ENCODE results near the gene RNH1. TPM values are rescaled to one million over a fixed set of nuclear protein-coding genes. Genes with fewer than 3 reads are reported as not detected.

Gene RNH1
- total and polyA plus RNA-seq, 2 experiments from 2014 or later, result 105 to 199 TPM

DNA sequence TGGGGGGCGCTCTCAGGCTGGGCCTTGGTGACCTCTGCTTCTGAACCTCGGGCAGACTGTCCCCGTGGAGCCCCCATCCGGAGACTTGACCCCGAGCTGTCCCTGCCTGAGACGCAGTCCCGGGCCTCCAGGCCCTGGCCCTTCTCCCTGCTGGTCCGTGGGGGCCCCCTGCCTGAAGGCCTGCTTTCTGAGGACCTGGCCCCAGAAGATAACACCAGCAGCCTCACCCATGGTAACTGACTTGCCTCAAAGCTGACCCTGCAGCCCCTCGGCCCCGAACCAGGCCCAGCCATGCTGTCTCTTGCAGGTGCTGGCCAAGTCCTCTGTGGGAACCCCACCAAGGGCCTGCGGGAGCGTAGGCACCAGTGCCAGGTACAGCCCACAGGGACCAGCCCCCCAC, 44.6 kb upstream of the RNH1 start:
- no peaks in the 10 kb centered on the region for H3K9me2 ChIP-seq (replicated peaks; ENCODE audit: insufficient read depth)
- no peaks in the 10 kb centered on the region for H3K79me2 ChIP-seq
- H3K4me3 ChIP-seq, result no peak overlapping the region
- H4K20me1 ChIP-seq (ENCODE audit: insufficient read depth, poor library complexity, severe bottlenecking), result no peaks in the 10 kb centered on the region
- no peak overlapping the region for H3K4me2 ChIP-seq
- no peaks in the 10 kb centered on the region for H3K9me3 ChIP-seq (ENCODE audit: low read depth)
- peaks cover 19% of the 10 kb centered on the region for H3K27me3 ChIP-seq
- peaks cover 15% of the 10 kb centered on the region for H3K4me1 ChIP-seq (ENCODE audit: insufficient read depth)
- H2AFZ ChIP-seq, result no peak overlapping the region
- DNase-seq (ENCODE audit: low spot score), result no peak
- 86% methylated on average over 12 of the region's 12 CpGs for WGBS (ENCODE audit: low lambda C conversion rate, missing lambda C conversion rate)
- no peaks in the 10 kb centered on the region for H3K36me3 ChIP-seq (replicated peaks; ENCODE audit: insufficient read depth, low read depth)
- TF ChIP-seq, protein P1, sequence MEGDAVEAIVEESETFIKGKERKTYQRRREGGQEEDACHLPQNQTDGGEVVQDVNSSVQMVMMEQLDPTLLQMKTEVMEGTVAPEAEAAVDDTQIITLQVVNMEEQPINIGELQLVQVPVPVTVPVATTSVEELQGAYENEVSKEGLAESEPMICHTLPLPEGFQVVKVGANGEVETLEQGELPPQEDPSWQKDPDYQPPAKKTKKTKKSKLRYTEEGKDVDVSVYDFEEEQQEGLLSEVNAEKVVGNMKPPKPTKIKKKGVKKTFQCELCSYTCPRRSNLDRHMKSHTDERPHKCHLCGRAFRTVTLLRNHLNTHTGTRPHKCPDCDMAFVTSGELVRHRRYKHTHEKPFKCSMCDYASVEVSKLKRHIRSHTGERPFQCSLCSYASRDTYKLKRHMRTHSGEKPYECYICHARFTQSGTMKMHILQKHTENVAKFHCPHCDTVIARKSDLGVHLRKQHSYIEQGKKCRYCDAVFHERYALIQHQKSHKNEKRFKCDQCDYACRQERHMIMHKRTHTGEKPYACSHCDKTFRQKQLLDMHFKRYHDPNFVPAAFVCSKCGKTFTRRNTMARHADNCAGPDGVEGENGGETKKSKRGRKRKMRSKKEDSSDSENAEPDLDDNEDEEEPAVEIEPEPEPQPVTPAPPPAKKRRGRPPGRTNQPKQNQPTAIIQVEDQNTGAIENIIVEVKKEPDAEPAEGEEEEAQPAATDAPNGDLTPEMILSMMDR (IDR thresholded peaks at IDR 0.05; ENCODE audit: poor library complexity), result no peak
- TF ChIP-seq EZH2 (IDR thresholded peaks at IDR 0.05; ENCODE audit: borderline replicate concordance), result no peak
- TF ChIP-seq EZH2phosphoT487 (IDR thresholded peaks at IDR 0.05; ENCODE audit: low read depth, severe bottlenecking, unreplicated experiment), result no peak
- H3K27ac ChIP-seq, result no peak overlapping the region

- Histone ChIP-seq H3K9me3 (ENCODE audit: low read depth) (no peaks in the 10 kb centered on the region), H4K20me1 (ENCODE audit: insufficient read depth, poor library complexity, severe bottlenecking) (no peaks in the 10 kb centered on the region), H3K36me3 (replicated peaks; ENCODE audit: insufficient read depth, low read depth) (no peaks in the 10 kb centered on the region), H3K9me2 (replicated peaks; ENCODE audit: insufficient read depth) (no peaks in the 10 kb centered on the region), H2AFZ (no peak overlapping the region), H3K4me2 (no peak overlapping the region), H3K79me2 (no peaks in the 10 kb centered on the region), H3K4me3 (no peak overlapping the region), H3K4me1 (ENCODE audit: insufficient read depth) (peaks cover 15% of the 10 kb centered on the region), H3K27me3 (peaks cover 14% of the 10 kb centered on the region), H3K27ac (no peak overlapping the region)
- TF ChIP-seq EZH2 (IDR thresholded peaks at IDR 0.05; ENCODE audit: borderline replicate concordance) (no peak), EZH2phosphoT487 (IDR thresholded peaks at IDR 0.05; ENCODE audit: low read depth, severe bottlenecking, unreplicated experiment) (no peak)
- 92% methylated on average over 4 of the region's 16 CpGs for WGBS (ENCODE audit: low lambda C conversion rate, missing lambda C conversion rate)
- no peak for DNase-seq (ENCODE audit: low spot score)
These were observed 44.1 kb upstream of the RNH1 start for GRCh38 chr11:551131-551530.

DNA sequence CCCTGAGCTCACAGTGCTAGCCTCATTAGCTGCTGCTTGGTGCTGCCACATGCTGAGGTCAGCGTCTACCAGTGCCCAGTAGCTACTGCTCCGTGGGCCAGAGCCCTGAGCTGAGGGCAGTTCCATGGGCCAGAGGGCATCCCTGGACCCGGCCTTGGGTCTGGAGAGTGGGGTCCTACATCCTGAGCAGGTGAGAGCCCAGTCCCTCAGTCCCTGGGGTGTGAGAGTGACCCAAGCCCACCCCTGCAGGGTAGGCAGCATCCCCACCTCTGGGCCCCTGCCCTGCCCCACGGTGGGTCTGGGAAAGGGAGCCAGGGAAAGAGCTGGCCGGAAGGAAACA, 43.7 kb upstream of the RNH1 start:
- Histone ChIP-seq H3K9me3 (ENCODE audit: low read depth) (no peaks in the 10 kb centered on the region), H2AFZ (no peak overlapping the region)
- 89% methylated on average over 3 of the region's 5 CpGs for WGBS (ENCODE audit: low lambda C conversion rate, missing lambda C conversion rate)

GRCh38 chr11:550021-550745, 43.1 kb upstream of the RNH1 start:
- TF ChIP-seq, protein P1 (IDR thresholded peaks at IDR 0.05; ENCODE audit: poor library complexity), result no peak
- TF ChIP-seq EZH2phosphoT487 (IDR thresholded peaks at IDR 0.05; ENCODE audit: low read depth, severe bottlenecking, unreplicated experiment) (no peak), EZH2 (IDR thresholded peaks at IDR 0.05; ENCODE audit: borderline replicate concordance) (no peak)

More for the DNA sequence above, 43.7 kb upstream of the RNH1 start:
- no peaks in the 10 kb centered on the region for H4K20me1 ChIP-seq (ENCODE audit: insufficient read depth, poor library complexity, severe bottlenecking)
- no peaks in the 10 kb centered on the region for H3K36me3 ChIP-seq (replicated peaks; ENCODE audit: insufficient read depth, low read depth)
- H3K79me2 ChIP-seq, result no peaks in the 10 kb centered on the region
- TF ChIP-seq, protein P1 (IDR thresholded peaks at IDR 0.05; ENCODE audit: poor library complexity), result no peak
- no peak for TF ChIP-seq EZH2phosphoT487 (IDR thresholded peaks at IDR 0.05; ENCODE audit: low read depth, severe bottlenecking, unreplicated experiment)
- TF ChIP-seq EZH2 (IDR thresholded peaks at IDR 0.05; ENCODE audit: borderline replicate concordance), result no peak
- H3K9me2 ChIP-seq (replicated peaks; ENCODE audit: insufficient read depth), result no peaks in the 10 kb centered on the region
- H3K4me3 ChIP-seq, result no peak overlapping the region
- peaks cover 12% of the 10 kb centered on the region for H3K27me3 ChIP-seq
- H3K4me1 ChIP-seq (ENCODE audit: insufficient read depth), result peaks cover 14% of the 10 kb centered on the region
- no peak overlapping the region for H3K27ac ChIP-seq
- DNase-seq (ENCODE audit: low spot score), result no peak
- H3K4me2 ChIP-seq, result no peak overlapping the region

More at GRCh38 chr11:550021-550745, 43.1 kb upstream of the RNH1 start:
- Histone ChIP-seq H3K27me3 (peaks cover 10% of the 10 kb centered on the region), H3K4me2 (no peak overlapping the region), H3K79me2 (no peaks in the 10 kb centered on the region), H4K20me1 (ENCODE audit: insufficient read depth, poor library complexity, severe bottlenecking) (no peaks in the 10 kb centered on the region), H3K4me1 (ENCODE audit: insufficient read depth) (peaks cover 9% of the 10 kb centered on the region), H3K36me3 (replicated peaks; ENCODE audit: insufficient read depth, low read depth) (no peaks in the 10 kb centered on the region), H2AFZ (no peak overlapping the region), H3K4me3 (no peak overlapping the region), H3K9me2 (replicated peaks; ENCODE audit: insufficient read depth) (no peaks in the 10 kb centered on the region), H3K9me3 (ENCODE audit: low read depth) (no peaks in the 10 kb centered on the region), H3K27ac (no peak overlapping the region)
- no peak for DNase-seq (ENCODE audit: low spot score)
- 95% methylated on average over 24 of the region's 25 CpGs for WGBS (ENCODE audit: low lambda C conversion rate, missing lambda C conversion rate)
